GM18508 (cell line): ENCODE results near the gene TXNRD1.
"Not testable (repeated sequence)": the region's sequence is repeated elsewhere in the genome, so short reads cannot be mapped to it uniquely, and the experiment has no call there.

Experiments used
- ATAC-seq: cut with Tn5 transposase; IDR thresholded peaks from one replicate; pipeline ENCODE4 v1.9.1; 2021; ENCODE audit warnings: moderate number of reproducible peaks; ENCODE audit not compliant: insufficient read depth, unreplicated experiment

The TXNRD1 gene

GRCh38 chr12:104189915-104190555 is 25.5 kb upstream of the TXNRD1 start:
- no peak for ATAC-seq

- no peak for ATAC-seq
These were observed 24.9 kb upstream of the TXNRD1 start for GRCh38 chr12:104190641-104191176.

- no peak for ATAC-seq
These were observed 18.3 kb upstream of the TXNRD1 start for GRCh38 chr12:104197264-104197663.

GRCh38 chr12:104199964-104200363 is 15.6 kb upstream of the TXNRD1 start:
- no peak for ATAC-seq

- no peak for ATAC-seq
These were observed 14.2 kb upstream of the TXNRD1 start for GRCh38 chr12:104201238-104202001.

- no peak for ATAC-seq
These were observed 10.7 kb upstream of the TXNRD1 start for GRCh38 chr12:104204690-104205480.

GRCh38 chr12:104207416-104208205 is 8.0 kb upstream of the TXNRD1 start:
- ATAC-seq, result no peak

GRCh38 chr12:104212516-104212915 is 3.1 kb upstream of the TXNRD1 start:
- no peak for ATAC-seq

GRCh38 chr12:104213952-104214351 is 1.6 kb upstream of the TXNRD1 start:
- no peak for ATAC-seq

- no peak for ATAC-seq
These were observed 944 bp downstream of the TXNRD1 start for GRCh38 chr12:104216521-104216924.

GRCh38 chr12:104218506-104218905 is 2.9 kb downstream of the TXNRD1 start:
- ATAC-seq, result not testable (repeated sequence)

GRCh38 chr12:104218935-104219334 is 3.4 kb downstream of the TXNRD1 start:
- no peak for ATAC-seq

- ATAC-seq, result no peak
These were observed 3.8 kb downstream of the TXNRD1 start for GRCh38 chr12:104219361-104219892.

GRCh38 chr12:104219908-104220404 is 4.4 kb downstream of the TXNRD1 start:
- no peak for ATAC-seq

GRCh38 chr12:104220931-104221330 is 5.4 kb downstream of the TXNRD1 start:
- ATAC-seq, result no peak

- no peak for ATAC-seq
These were observed 7.4 kb downstream of the TXNRD1 start for GRCh38 chr12:104222976-104223375.

GRCh38 chr12:104223712-104224111 is 8.1 kb downstream of the TXNRD1 start:
- no peak for ATAC-seq

- ATAC-seq, result no peak
These were observed 11.1 kb downstream of the TXNRD1 start for GRCh38 chr12:104226672-104227071.

GRCh38 chr12:104230304-104231095 is 14.9 kb downstream of the TXNRD1 start:
- no peak for ATAC-seq
